Gastroesophageal sphincter (tissue), 4 donors: ENCODE results near the gene CNTN5. TPM values are rescaled to one million over a fixed set of nuclear protein-coding genes. Genes with fewer than 3 reads are reported as not detected.

ENCODE experiments used
- ATAC-seq: fragments of 150-250 bp; one replicate; pipeline ENCODE4 v1.9.1; 2016; ENCODE audit warnings: mild to moderate bottlenecking, moderate library complexity
- H3K27ac ChIP-seq, 4 donors: fragments of 200-600 bp; sonication (generic) in 3 of 4; 1 replicate in 3 of 4; 2 replicates in 1 of 4; pipeline ENCODE4 v1.5.1; 2016 to 2019
- H3K27me3 ChIP-seq: fragments of 200-600 bp; sonication (generic); one replicate; pipeline ENCODE4 v1.5.1; 2019
- H3K36me3 ChIP-seq, 2 donors: fragments of 200-600 bp; sonication (generic); one replicate each; pipeline ENCODE4 v1.5.1; 2019; ENCODE audit warnings: control low read depth in 1 of 2
- H3K4me1 ChIP-seq, 3 donors: fragments of 200-600 bp; sonication (generic); 1 replicate in 2 of 3; 2 replicates in 1 of 3; pipeline ENCODE4 v1.5.1; 2016 to 2019; ENCODE audit warnings: control low read depth in 2 of 3
- H3K4me3 ChIP-seq, 2 donors: fragments of 200-600 bp; sonication (generic); one replicate each; pipeline ENCODE4 v1.5.1; 2019; ENCODE audit warnings: mild to moderate bottlenecking in 1 of 2, moderate library complexity in 1 of 2
- H3K9me3 ChIP-seq, 3 donors: fragments of 200-600 bp; sonication (generic); one replicate each; pipeline ENCODE4 v1.5.1; 2017 to 2019; ENCODE audit warnings: control low read depth in 2 of 3
- EP300 ChIP-seq: sonication (generic); formaldehyde crosslinking; IDR thresholded peaks from one replicate; pipeline ENCODE4 v1.6.1; 2017; ENCODE audit warnings: antibody characterized with exemption, mild to moderate bottlenecking
- POLR2A ChIP-seq, 2 donors: fragments of 450-650 bp; IDR thresholded peaks; one replicate each; pipeline ENCODE4 v1.6.1; 2017; ENCODE audit warnings: antibody characterized with exemption in 2 of 2, mild to moderate bottlenecking in 2 of 2, moderate library complexity in 1 of 2
- POLR2AphosphoS5 ChIP-seq: sonication (generic); formaldehyde crosslinking; IDR thresholded peaks from one replicate; pipeline ENCODE4 v1.6.1; 2017; ENCODE audit warnings: antibody characterized with exemption
- WGBS, 2 donors: methylation state at CpG; one replicate each; pipeline ENCODE4 v1.1.5; 2018; ENCODE audit warnings: low coverage in 1 of 2; 5-methylcytosine and 5-hydroxymethylcytosine counted together
- total RNA-seq, 4 donors: library from RNA; depleted of rRNA; stranded (reverse); fragments of >200 nt; gene quantifications; one replicate each; pipeline ENCODE4 v1.1.0, GENCODE V29; 2016
- TF ChIP-seq, protein P1 (sequence below), 4 experiments: fragments of 200-600 bp in 2 of 4; fragments of 450-650 bp in 2 of 4; sonication (generic) in 1 of 4; IDR thresholded peaks; one replicate each; pipeline ENCODE4 v1.5.1; 2017 to 2019; ENCODE audit warnings: antibody characterized with exemption in 4 of 4, mild to moderate bottlenecking in 2 of 4, moderate library complexity in 2 of 4

Gene CNTN5
- total RNA-seq, 4 donors from 2014 or later: 0.16 TPM; not detected in 3

DNA sequence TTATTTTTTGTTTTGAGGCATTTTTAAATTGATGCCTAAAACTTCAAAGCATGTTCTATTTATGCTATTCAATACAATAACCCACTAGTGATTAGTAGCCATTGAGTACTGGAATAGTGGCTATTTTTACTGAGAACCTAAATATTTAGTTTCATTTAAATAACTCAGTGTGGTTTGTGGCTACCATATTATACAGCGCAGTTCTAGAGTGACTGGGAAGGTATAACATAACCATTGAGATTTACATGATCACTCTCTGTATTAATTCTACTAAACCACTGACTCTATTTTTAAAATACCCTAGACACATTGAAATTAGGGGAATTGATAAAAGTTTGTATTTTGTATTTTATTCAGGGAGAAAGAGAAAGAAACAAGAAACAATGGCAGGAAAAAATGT lies 441.2 kb downstream of the CNTN5 start:
- Histone ChIP-seq H3K36me3 (no peaks in the 10 kb centered on the region), H3K27ac (no peak overlapping the region), H3K9me3 (no peaks in the 10 kb centered on the region), H3K4me1 (no peaks in the 10 kb centered on the region), H3K27me3 (no peaks in the 10 kb centered on the region), H3K4me3 (no peak overlapping the region)
- WGBS, 2 donors: 93 to 94% methylated on average over 1 of the region's 1 CpG
- TF ChIP-seq, protein P1, sequence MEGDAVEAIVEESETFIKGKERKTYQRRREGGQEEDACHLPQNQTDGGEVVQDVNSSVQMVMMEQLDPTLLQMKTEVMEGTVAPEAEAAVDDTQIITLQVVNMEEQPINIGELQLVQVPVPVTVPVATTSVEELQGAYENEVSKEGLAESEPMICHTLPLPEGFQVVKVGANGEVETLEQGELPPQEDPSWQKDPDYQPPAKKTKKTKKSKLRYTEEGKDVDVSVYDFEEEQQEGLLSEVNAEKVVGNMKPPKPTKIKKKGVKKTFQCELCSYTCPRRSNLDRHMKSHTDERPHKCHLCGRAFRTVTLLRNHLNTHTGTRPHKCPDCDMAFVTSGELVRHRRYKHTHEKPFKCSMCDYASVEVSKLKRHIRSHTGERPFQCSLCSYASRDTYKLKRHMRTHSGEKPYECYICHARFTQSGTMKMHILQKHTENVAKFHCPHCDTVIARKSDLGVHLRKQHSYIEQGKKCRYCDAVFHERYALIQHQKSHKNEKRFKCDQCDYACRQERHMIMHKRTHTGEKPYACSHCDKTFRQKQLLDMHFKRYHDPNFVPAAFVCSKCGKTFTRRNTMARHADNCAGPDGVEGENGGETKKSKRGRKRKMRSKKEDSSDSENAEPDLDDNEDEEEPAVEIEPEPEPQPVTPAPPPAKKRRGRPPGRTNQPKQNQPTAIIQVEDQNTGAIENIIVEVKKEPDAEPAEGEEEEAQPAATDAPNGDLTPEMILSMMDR (IDR thresholded peaks at IDR 0.05): no peak
- no peak for TF ChIP-seq EP300
- no peak for TF ChIP-seq POLR2AphosphoS5
- no peak for TF ChIP-seq POLR2A (IDR thresholded peaks at IDR 0.05)
- ATAC-seq: no peak

DNA sequence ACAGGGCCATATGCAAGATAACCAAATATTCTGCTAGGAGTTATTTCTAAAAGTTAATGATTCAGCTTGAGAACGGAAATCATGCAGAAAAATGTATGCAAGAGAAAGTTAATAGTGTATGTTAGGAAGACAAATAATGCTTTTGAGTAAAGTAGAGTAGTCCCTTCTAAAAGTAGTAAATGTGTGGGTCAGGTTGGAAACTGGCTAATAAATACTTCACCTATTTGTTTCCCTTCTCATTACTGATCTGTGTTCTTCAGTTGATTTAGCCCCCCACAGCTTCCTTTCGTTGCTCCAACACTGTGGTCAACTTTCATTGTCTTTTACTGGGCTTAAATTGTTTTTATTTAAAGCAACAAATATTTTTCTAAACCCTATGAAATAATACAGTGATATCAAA lies 444.2 kb downstream of the CNTN5 start:
- Histone ChIP-seq H3K36me3 (no peaks in the 10 kb centered on the region), H3K9me3 (no peaks in the 10 kb centered on the region), H3K4me3 (no peak overlapping the region), H3K27ac (no peak overlapping the region), H3K4me1 (no peaks in the 10 kb centered on the region), H3K27me3 (no peaks in the 10 kb centered on the region)
- TF ChIP-seq EP300 (no peak), POLR2AphosphoS5 (no peak), POLR2A (IDR thresholded peaks at IDR 0.05) (no peak)
- TF ChIP-seq, protein P1 (IDR thresholded peaks at IDR 0.05): no peak
- WGBS, 2 donors: 65 to 70% methylated on average over 2 of the region's 2 CpGs
- ATAC-seq: no peak

DNA sequence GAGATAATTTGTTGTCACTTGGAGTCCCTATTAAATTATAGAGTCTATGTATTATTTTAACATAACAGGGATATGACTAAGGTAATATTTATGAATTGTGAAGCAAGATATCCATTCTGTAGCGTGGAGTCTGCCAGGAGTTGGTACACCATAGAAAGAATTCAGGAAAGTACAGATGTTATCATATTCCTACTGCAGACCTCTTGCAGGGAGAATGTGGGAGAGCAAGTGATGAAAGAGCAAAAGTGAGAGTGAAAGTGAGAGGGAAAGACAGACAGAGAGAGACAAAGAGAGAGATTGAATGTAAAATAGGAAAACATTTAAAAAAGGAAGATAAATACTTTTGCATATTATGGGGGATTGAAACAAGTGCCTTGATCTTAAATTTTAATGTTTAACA lies 468.8 kb downstream of the CNTN5 start:
- Histone ChIP-seq H3K27ac (no peak overlapping the region), H3K4me3 (no peak overlapping the region), H3K27me3 (no peaks in the 10 kb centered on the region), H3K9me3 (no peaks in the 10 kb centered on the region), H3K4me1 (no peaks in the 10 kb centered on the region), H3K36me3 (no peaks in the 10 kb centered on the region)
- TF ChIP-seq POLR2AphosphoS5 (no peak), POLR2A (IDR thresholded peaks at IDR 0.05) (no peak), EP300 (no peak)
- TF ChIP-seq, protein P1 (IDR thresholded peaks at IDR 0.05): no peak
- no peak for ATAC-seq
- WGBS, 2 donors: 65 to 70% methylated on average over 1 of the region's 1 CpG

DNA sequence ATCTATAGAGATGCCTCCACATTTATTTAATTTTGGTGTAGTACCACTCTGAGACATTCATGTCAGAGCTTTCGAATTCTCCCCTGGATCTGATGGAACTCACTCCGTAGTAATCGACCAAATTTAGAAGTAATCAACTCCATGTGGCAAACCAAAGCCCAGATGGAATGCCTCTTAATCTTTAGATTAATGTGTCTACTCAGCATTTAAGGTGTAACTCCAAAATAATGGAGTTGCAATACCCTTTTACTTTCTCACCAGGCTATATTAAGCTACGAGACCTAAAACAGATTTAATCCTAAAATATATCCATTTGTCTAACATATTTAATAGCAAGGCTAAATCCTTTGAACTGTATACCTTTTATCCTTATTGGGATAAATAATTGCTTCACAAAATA lies 473.3 kb downstream of the CNTN5 start:
- Histone ChIP-seq H3K9me3 (no peaks in the 10 kb centered on the region), H3K27me3 (no peaks in the 10 kb centered on the region), H3K36me3 (no peaks in the 10 kb centered on the region), H3K4me1 (no peaks in the 10 kb centered on the region), H3K27ac (no peak overlapping the region), H3K4me3 (no peak overlapping the region)
- WGBS, 2 donors: 84 to 100% methylated on average over 4 of the region's 4 CpGs
- ATAC-seq: no peak
- TF ChIP-seq, protein P1 (IDR thresholded peaks at IDR 0.05): no peak
- TF ChIP-seq EP300 (no peak), POLR2A (IDR thresholded peaks at IDR 0.05) (no peak), POLR2AphosphoS5 (no peak)

DNA sequence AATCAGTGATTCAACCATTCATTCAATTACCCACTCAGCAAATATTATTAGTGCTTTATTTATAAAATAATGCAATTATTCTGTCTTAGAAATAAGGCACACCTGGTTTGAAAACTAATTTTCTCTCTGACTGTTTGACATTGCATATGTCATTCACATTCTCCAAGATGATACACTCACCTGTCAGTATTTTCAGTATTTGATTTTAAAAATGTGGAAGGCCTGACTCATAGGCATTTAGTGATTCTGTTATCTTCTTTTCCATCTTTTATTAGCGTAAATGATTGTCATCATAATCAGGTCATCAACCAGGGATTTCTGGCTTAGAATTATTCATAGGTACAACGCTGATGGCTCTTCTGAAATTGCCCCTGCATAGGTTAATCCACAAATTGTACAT lies 480.9 kb downstream of the CNTN5 start:
- H3K27me3 ChIP-seq: no peaks in the 10 kb centered on the region

More for the DNA sequence above, 480.9 kb downstream of the CNTN5 start:
- WGBS, 2 donors: 42 to 87% methylated on average over 2 of the region's 2 CpGs
- ATAC-seq: no peak
- no peaks in the 10 kb centered on the region for H3K4me1 ChIP-seq
- H3K9me3 ChIP-seq: no peaks in the 10 kb centered on the region
- H3K36me3 ChIP-seq: no peaks in the 10 kb centered on the region
- H3K27ac ChIP-seq: no peak overlapping the region
- H3K4me3 ChIP-seq: no peak overlapping the region
- TF ChIP-seq EP300 (no peak), POLR2AphosphoS5 (no peak), POLR2A (IDR thresholded peaks at IDR 0.05) (no peak)
- TF ChIP-seq, protein P1 (IDR thresholded peaks at IDR 0.05): no peak
